Measurements from ENCODE around the gene RASSF1. TPM values are rescaled to one million over a fixed set of nuclear protein-coding genes. Genes with fewer than 3 reads are reported as not detected.

Gene RASSF1
- total and polyA plus RNA-seq, 2 donors, result 25.4 to 41.5 TPM

DNA sequence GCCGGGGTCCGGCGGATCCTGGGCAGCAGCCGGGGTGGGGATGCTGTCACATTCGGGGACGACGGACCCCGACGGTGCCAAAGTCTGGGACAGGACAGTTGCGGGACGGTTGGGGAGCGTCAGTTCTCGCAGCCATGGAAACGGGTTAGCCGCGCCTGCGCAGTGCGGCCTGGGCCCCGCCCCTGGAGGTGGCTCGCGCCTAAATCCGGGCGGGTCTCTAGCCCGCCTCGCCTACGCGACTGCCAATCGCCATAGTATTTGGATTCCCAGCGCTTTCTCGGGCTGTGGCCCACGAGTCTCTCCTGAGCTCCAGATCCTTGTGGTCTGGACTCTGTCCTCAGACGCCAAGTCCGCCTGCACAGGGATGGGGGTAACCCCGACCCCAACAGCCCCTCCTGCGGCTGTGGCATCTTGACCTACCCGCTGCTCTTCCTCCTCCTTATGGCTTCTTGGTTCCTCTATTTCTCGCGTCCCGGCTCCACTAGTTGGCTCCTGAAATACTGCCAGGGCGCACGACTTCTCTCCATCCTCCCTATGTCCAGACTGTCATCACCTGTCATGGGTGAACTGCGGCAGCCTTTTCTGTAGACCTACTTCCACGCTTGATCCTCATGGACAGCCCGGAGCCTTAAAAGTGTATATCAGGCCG lies 5.1 kb upstream of the RASSF1 start, which contains the start of gene ZMYND10:
Gene ZMYND10, minus strand, starts transcription at position 147 of the 649 bp plus-strand sequence. CDS start 153 bp downstream, outside the sequence.
- Histone ChIP-seq H3K27ac (ENCODE audit: low read depth) (no peak within 1 kb of the TSS), H3K4me3 (ENCODE audit: low read depth, low read length) (no peak within 1 kb of the TSS), H3K4me1 (ENCODE audit: insufficient read depth) (peaks cover 2% of the 10 kb centered on the region), H3K36me3 (ENCODE audit: insufficient read depth) (no peaks in the 10 kb centered on the region)
- DNase-seq (ENCODE audit: extremely low spot score), result no peak
- WGBS, result 8% methylated on average over 45 of the region's 45 CpGs

DNA sequence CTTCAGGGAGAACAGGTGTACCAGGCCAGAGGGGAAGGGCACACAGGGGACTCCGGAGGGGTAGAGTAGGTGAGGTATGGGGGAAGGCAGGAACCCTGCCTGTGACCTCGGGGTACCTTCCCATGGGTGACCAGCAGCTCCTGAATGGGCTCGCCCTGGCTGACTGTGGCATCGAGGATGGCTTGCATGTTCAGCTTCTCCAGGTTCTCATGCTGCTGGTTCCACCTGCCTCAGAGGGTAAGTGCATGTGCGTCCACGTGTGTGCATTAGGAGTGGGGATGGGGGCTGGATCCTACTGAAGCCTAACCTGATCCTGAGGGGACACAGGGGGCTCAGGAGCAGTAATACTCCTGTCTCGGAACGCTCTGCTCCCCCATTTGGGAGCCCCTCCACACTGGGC lies 4.4 kb upstream of the RASSF1 start:
- Histone ChIP-seq H3K36me3 (ENCODE audit: insufficient read depth) (no peaks in the 10 kb centered on the region), H3K4me1 (ENCODE audit: insufficient read depth) (peaks cover 2% of the 10 kb centered on the region), H3K4me3 (ENCODE audit: low read depth, low read length) (no peak overlapping the region), H3K27ac (ENCODE audit: low read depth) (no peak overlapping the region)
- no peak for DNase-seq (ENCODE audit: extremely low spot score)
- WGBS, result 67% methylated on average over 8 of the region's 8 CpGs

DNA sequence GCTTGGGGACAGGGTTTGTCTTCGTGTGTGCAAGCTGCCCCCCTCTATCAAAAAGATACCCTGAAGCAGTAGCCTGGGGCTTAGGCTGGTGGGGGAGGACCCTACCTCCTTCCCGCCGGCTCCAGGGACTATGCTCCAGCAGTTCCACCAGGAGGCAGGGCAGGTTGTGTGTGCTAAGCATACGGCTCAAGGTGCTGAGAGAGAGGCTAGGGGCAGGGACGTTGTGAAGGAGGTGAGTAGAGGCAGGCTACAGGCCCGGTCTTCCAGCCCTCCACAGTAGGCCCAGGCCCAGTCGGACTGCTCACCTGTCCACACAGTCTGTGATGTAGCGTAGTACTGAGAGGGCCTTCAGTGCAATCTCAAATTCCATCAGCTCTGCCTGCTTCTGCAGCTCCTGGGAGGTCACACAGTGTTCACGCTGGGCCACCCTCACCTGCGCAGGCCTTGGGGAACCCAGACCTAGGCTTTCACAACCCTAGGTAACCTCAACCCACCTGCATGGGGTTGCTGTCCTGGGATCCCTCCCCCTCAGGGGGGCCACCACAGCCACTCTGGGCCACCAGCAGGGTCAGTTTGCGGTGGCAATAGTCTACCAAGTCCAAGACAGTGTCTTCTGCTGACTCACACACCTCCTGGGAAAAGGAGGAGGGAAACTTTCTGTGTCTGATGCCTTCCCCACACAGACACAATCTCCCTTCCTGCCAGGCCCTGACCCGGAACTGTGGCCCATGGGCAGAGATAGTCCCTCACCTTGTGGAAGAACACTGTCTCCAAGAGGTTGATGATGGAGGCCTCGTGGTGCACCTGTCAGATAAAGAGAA lies 2.4 kb upstream of the RASSF1 start:
- 83% methylated on average over 13 of the region's 13 CpGs for WGBS
- H3K4me1 ChIP-seq (ENCODE audit: insufficient read depth), result no peaks in the 10 kb centered on the region
- H3K27ac ChIP-seq (ENCODE audit: low read depth), result no peak overlapping the region
- H3K4me3 ChIP-seq (ENCODE audit: low read depth, low read length), result no peak overlapping the region
- no peaks in the 10 kb centered on the region for H3K36me3 ChIP-seq (ENCODE audit: insufficient read depth)
- DNase-seq (ENCODE audit: extremely low spot score), result no peak

DNA sequence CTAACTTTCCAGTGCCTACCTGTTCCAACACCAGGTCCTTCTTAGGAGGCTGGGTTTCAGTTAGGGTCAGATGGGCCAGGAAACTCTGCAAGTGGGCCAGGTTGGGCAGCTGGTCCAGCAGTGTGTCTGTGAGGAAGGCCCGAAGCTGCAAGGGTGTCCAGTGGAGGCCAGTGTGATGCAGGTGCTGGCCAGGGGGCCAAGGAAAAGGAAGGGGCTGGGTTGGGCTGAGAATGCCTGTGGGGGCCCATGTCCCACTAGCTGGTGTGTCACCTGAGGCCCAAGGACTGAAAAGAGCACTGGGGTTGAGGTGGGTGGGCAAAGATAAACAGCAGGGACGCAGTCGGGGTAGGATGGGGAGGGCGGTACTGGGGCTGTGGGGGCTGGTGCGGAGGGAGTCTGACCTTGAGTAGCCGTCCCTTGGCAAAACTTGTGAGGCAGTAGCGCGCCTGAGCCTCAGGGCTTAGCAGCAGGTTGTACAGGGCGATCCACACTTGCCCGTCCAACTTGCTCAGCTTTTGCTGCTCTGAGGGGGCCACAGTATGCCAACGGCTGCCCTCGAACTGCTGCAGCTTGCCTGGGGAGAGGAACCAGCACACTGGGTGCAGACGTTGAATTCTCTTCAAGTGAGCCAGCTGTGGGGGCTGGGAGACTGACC lies 1.5 kb upstream of the RASSF1 start:
- 89% methylated on average over 13 of the region's 13 CpGs for WGBS
- H3K4me1 ChIP-seq (ENCODE audit: insufficient read depth), result no peaks in the 10 kb centered on the region
- H3K27ac ChIP-seq (ENCODE audit: low read depth), result no peak overlapping the region
- DNase-seq (ENCODE audit: extremely low spot score), result no peak
- no peaks in the 10 kb centered on the region for H3K36me3 ChIP-seq (ENCODE audit: insufficient read depth)
- H3K4me3 ChIP-seq (ENCODE audit: low read depth, low read length), result no peak overlapping the region

DNA sequence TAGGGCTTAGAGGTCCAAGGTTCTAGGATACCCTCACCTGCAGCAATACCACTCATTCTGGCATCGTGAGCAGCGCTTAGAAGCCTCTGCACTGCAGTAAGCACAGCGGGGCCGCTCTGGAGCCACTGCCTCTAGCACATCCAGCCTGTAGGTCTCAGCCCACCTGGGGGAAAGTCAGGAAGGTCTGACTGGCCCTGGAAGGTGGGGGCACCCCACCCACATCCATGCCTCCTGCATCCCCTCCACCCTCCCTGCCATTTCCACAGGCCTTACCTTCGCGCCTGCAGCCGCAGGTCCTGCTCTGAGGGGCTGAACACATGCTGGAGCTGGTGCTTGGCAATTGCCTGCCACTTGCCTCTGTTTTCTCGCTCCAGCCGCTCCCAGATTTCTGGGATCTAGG lies 901 bp upstream of the RASSF1 start:
- H3K27ac ChIP-seq (ENCODE audit: low read depth), result no peak overlapping the region
- peak overlapping the region; percentile 46 for H3K4me3 ChIP-seq (ENCODE audit: low read depth, low read length)
- 91% methylated on average over 9 of the region's 9 CpGs for WGBS
- H3K36me3 ChIP-seq (ENCODE audit: insufficient read depth), result no peaks in the 10 kb centered on the region
- DNase-seq (ENCODE audit: extremely low spot score), result no peak
- no peaks in the 10 kb centered on the region for H3K4me1 ChIP-seq (ENCODE audit: insufficient read depth)

DNA sequence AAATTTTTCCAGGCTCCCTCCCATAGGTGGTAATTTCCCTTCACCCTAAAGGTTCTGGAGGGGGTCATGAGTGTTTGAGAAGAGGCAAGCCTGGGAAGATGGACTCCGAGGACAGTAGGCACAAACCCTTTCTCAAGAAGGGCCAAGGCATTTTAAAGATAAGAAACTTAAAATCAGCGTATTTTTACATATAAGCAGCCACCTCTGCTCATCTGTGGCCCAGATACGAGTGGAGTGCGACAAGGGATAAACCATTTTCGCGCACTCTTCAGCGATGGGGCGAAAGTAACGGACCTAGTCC lies 539 bp downstream of the RASSF1 start:
- peak overlapping the region; percentile 46 for H3K4me3 ChIP-seq (ENCODE audit: low read depth, low read length)
- H3K27ac ChIP-seq (ENCODE audit: low read depth), result peak overlapping the region; percentile 62
- 15% methylated on average over 9 of the region's 9 CpGs for WGBS
- H3K36me3 ChIP-seq (ENCODE audit: insufficient read depth), result no peaks in the 10 kb centered on the region
- no peak for DNase-seq (ENCODE audit: extremely low spot score)
- no peaks in the 10 kb centered on the region for H3K4me1 ChIP-seq (ENCODE audit: insufficient read depth)

DNA sequence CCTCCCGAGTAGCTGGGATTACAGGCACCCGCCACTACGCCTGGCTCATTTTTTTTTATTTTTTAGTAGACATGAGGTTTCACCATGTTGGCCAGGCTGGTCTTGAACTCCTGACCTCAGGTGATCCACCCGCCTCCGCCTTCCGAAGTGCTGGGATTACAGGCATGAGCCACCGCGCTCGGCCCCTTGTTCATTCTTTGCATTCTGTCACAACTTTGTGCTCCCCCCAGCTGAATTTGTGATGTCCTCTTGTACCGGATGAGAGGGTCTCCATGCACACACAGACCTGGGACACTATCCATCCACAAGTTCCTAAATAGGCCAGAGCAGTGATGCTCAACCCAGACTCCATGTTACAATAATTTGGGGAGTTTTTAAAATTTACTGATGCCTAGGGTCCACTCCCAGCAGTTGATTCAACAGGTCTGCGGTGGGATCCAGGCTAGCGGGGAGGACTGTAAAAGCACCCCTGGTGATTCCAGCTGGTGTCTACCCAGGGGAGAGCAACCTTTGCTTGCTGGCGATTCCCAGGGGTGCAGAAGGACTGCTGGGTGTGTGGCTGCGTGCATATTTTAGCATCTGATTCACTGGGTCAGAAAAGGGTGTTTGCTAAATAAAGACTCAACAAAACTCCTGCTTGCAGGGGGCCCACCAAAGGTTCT lies 1.0 kb downstream of the RASSF1 start:
- 76% methylated on average over 14 of the region's 14 CpGs for whole genome bisulfite sequencing
- DNase-seq (ENCODE audit: extremely low spot score), result no peak
- peak overlapping the region; percentile 46 for H3K4me3 ChIP-seq (ENCODE audit: low read depth, low read length)
- no peaks in the 10 kb centered on the region for H3K36me3 ChIP-seq (ENCODE audit: insufficient read depth)
- H3K27ac ChIP-seq (ENCODE audit: low read depth), result peak overlapping the region; percentile 17
- H3K4me1 ChIP-seq (ENCODE audit: insufficient read depth), result no peaks in the 10 kb centered on the region

DNA sequence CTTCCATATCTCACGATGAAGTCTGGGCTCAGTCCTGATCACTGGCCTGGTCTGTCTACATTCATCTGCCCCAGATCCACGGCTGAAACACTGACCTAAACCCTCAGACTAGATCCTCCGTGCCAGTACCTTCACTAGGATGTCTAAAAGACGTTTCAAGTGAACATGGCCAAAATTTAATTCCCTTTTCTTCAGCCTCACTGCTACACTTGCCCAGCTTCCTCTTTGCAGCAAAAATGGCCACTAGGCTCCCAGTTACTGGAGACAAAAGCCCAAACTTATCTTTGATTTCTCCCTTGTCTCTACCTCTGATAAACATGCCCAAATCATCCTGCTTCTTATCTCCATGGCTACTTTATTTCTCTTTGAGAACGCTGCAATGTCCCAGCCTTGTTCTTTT lies 1.7 kb downstream of the RASSF1 start:
- Histone ChIP-seq H3K27ac (ENCODE audit: low read depth) (no peak overlapping the region), H3K4me3 (ENCODE audit: low read depth, low read length) (no peak overlapping the region), H3K36me3 (ENCODE audit: insufficient read depth) (no peaks in the 10 kb centered on the region), H3K4me1 (ENCODE audit: insufficient read depth) (no peaks in the 10 kb centered on the region)
- no peak for DNase-seq (ENCODE audit: extremely low spot score)
- 63% methylated on average over 5 of the region's 5 CpGs for WGBS

DNA sequence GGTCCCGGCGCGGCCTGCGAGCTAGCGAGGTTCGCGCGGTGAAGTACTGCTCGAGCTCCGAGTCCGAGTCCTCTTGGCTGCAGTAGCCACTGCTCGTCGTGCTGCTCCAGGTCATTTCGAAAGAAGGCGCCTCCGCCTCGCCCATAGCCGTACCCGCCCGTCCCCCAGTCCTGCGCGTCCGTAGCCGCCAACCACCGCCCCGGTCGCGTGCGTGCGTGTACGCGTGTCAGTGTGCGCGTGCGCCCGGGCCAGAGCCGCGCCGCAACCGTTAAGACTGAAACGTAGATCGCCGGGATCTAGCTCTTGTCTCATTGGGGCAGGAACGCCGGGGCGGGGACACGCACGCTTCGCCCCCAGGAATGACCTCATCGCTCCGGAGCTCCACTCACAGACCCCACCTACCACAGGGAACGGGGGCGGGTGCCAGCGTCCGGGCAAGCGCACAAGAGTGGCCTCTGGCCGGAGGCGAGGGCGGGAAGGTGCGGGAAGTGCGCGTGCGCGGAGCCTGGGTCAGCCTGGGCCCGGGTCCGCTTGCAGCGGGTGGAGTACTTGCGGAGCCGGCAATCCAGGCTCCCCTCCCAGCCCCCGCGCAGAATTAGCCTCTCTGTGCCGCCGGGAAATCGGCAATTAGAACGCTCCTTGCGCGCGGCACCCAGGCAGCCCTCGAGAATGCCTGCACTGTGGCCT lies 3.3 kb downstream of the RASSF1 start:
- Histone ChIP-seq H3K4me1 (ENCODE audit: insufficient read depth) (no peaks in the 10 kb centered on the region), H3K36me3 (ENCODE audit: insufficient read depth) (no peaks in the 10 kb centered on the region), H3K4me3 (ENCODE audit: low read depth, low read length) (peak overlapping the region; percentile 62), H3K27ac (ENCODE audit: low read depth) (peak overlapping the region; percentile 97)
- peak; percentile 95 for DNase-seq (ENCODE audit: extremely low spot score)
- WGBS, result under 1% methylated on average over 79 of the region's 79 CpGs

DNA sequence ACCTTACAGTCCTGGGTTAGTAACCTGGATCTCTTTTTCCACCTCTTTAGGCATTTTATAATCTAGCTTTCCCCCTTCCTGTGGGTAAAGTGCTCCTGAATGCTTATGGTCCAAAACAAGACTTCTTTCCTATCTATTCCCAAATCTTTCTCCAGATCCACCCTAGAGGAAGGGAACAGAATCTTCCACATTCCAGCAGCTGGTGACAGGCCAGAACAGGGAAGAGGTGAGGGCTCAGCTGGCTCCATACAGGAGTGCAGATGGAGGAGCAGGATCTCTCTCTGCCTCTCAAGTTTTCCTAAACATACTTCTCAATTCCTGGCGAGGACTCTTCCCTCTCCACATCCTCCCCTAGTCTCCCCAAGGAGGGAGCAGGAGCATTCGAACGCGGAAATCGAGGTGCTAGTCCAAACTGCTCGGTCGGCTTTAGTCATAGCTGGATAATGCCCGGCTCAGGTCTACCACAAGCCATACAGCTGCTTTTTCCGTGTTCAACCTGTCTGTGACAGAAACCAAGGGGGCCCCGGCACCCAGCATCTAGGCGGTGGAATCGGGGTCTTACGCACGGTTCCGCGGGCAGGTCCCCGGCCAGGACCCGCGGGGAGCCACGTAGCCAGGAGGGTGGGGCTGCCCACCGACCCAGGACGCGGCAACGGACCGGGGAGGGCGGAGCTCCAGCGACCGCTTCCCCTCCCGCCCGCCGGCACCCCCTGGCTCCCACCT lies 4.0 kb downstream of the RASSF1 start:
- Histone ChIP-seq H3K4me1 (ENCODE audit: insufficient read depth) (no peaks in the 10 kb centered on the region), H3K36me3 (ENCODE audit: insufficient read depth) (no peaks in the 10 kb centered on the region), H3K27ac (ENCODE audit: low read depth) (peak overlapping the region; percentile 97), H3K4me3 (ENCODE audit: low read depth, low read length) (peak overlapping the region; percentile 62)
- DNase-seq (ENCODE audit: extremely low spot score), result no peak
- under 1% methylated on average over 31 of the region's 31 CpGs for WGBS

DNA sequence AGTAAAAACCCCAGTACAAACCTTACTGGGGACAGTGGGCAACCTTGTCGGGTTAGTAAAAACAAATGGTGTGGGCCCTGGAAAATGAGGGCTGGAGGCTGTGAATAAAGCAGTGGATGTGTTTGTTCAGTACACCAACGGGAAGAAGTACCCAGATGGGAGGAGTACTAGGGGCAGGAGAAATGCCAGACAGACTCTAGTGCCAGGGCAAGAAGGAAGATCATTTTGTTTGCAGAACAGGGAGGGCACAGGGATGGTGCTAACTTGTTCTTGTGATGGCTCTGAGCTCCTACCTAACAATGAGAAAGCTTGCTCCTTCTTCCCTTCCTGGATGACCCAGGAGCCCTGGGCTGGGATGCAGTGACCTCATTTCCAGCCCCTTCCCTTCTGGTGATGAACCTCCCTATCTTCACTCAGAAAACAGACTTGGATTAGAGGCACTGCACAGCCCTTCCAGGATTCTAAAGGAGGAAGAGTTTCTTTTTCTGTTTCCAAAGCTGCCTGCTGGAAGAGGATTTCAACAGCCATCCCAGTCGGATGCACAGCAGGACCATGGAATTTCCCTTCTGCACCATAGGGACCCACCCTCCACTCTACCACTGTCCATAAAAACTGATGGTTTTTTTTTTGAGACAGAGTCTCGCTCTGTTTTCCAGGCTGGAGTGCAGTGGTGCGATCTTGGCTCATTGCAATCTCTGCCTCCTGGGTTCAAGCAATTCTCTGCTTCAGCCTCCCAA lies 6.1 kb downstream of the RASSF1 start:
- WGBS, result 64% methylated on average over 5 of the region's 5 CpGs
- no peak overlapping the region for H3K4me3 ChIP-seq (ENCODE audit: low read depth, low read length)
- no peaks in the 10 kb centered on the region for H3K4me1 ChIP-seq (ENCODE audit: insufficient read depth)
- no peak for DNase-seq (ENCODE audit: extremely low spot score)
- H3K27ac ChIP-seq (ENCODE audit: low read depth), result peak overlapping the region; percentile 42
- H3K36me3 ChIP-seq (ENCODE audit: insufficient read depth), result peaks cover 3% of the 10 kb centered on the region

DNA sequence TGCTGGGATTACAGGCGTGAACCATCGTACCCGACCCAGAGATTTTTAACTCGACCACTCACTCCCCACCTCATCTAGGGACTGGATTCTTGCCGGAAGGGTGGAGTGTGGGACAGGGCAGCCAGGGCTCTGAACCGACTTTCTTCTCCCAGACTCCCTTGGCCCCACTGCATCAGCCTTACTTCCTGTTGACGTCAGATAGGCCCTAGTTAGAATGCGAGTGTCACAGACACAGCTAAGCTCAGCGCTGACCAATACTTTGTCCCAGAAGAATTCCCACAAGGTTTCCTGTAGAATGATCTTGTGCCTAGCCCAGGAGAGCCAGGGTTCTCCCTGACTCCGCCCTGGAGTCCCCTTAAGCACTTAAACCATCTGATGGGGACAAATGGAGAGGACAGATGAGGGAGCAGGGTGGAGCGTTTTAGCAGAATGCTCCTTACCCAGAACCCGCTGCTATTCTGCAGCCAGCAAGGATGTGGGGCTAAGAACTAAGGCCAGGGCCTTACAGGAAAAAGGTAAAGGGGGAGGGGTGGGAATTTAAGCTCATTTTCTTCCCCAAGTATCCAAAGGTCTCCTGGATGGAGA lies 6.8 kb downstream of the RASSF1 start:
- H3K36me3 ChIP-seq (ENCODE audit: insufficient read depth), result peaks cover 3% of the 10 kb centered on the region
- 58% methylated on average over 12 of the region's 12 CpGs for WGBS
- H3K27ac ChIP-seq (ENCODE audit: low read depth), result no peak overlapping the region
- no peak overlapping the region for H3K4me3 ChIP-seq (ENCODE audit: low read depth, low read length)
- no peaks in the 10 kb centered on the region for H3K4me1 ChIP-seq (ENCODE audit: insufficient read depth)
- DNase-seq (ENCODE audit: extremely low spot score), result no peak

Data from urinary bladder (tissue), 4 donors.